ENCODE measurements around the gene LAMA3. TPM values are rescaled to one million over a fixed set of nuclear protein-coding genes. Genes with fewer than 3 reads are reported as not detected.

LAMA3 gene
- total and polyA plus RNA-seq, 2 of the 13 experiments (the other 11 are each of a cell fraction or from before 2014, with no cell fraction given), result 0.45 to 2.2 TPM

DNA sequence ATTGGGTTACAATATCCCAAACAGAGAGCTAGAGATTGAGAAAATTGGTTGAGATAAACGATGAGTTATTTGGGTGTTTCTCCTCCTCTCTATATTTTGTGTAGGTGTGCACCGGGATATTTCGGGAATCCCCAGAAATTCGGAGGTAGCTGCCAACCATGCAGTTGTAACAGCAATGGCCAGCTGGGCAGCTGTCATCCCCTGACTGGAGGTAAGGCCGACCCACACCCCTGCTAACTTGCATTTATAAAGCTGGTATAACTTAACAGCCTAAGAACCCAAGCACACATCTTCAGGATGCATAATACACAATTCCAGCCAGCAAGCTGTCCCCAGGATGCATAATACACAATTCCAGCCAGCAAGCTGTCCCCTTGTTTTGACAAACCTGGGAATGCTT lies 200.7 kb downstream of the LAMA3 start:
- DNase-seq (ENCODE audit: low spot score) (no peak), FAIRE-seq (no peak), ATAC-seq (no peak)
- Histone ChIP-seq H3K9ac (ENCODE audit: insufficient read depth, low read depth, low read length) (no peak overlapping the region), H3K4me2 (ENCODE audit: low read depth, low read length) (no peak overlapping the region), H3K4me1 (ENCODE audit: insufficient read depth, low read length) (peaks cover 2% of the 10 kb centered on the region), H3K36me3 (replicated peaks in 1 of 2; ENCODE audit: control insufficient read depth in 1 of 2, insufficient read depth in 2 of 2, low read length in 2 of 2) (no peaks in the 10 kb centered on the region), H4K20me1 (ENCODE audit: insufficient read depth, low read length) (no peaks in the 10 kb centered on the region), H3K27ac (ENCODE audit: extremely low read length, insufficient read depth, low read length) (no peak overlapping the region), H2AFZ (ENCODE audit: low read length) (no peak overlapping the region), H3K79me2 (ENCODE audit: insufficient read depth, low read length) (no peaks in the 10 kb centered on the region), H3K27me3 (ENCODE audit: control insufficient read depth in 1 of 2, insufficient read depth in 2 of 2, low read length in 2 of 2) (no peaks in the 10 kb centered on the region), H3K9me3 (ENCODE audit: low read length) (no peaks in the 10 kb centered on the region), H3K4me3 (replicated peaks in 1 of 3; ENCODE audit: insufficient read depth in 1 of 3, low read depth in 2 of 3, low read length in 3 of 3) (no peak overlapping the region)
- POLR2A ChIA-PET, result no interaction called here
- in situ Hi-C loops (cut with HindIII; ENCODE audit: extremely low pct_ligation_motif_present, low pct_unique_long_range_greater_than_20kb) (no loop called here), intact Hi-C loops (cut with micrococcal nuclease; ENCODE audit: unreplicated experiment) (no loop called here)
- CTCF ChIA-PET (ENCODE audit: low intra/inter-chr PET ratio, low total read pairs), result no interaction called here
- WGBS (ENCODE audit: low lambda C conversion rate), result 63% methylated on average over 5 of the region's 5 CpGs
- no TSS peak for BruUV-seq (replicated peaks)
- no peak for TF ChIP-seq SMARCE1 (IDR thresholded peaks at IDR 0.05; ENCODE audit: borderline replicate concordance)
- TF ChIP-seq, protein P1, sequence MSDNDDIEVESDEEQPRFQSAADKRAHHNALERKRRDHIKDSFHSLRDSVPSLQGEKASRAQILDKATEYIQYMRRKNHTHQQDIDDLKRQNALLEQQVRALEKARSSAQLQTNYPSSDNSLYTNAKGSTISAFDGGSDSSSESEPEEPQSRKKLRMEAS (IDR thresholded peaks at IDR 0.05), result no peak
- TF ChIP-seq, protein P2, sequence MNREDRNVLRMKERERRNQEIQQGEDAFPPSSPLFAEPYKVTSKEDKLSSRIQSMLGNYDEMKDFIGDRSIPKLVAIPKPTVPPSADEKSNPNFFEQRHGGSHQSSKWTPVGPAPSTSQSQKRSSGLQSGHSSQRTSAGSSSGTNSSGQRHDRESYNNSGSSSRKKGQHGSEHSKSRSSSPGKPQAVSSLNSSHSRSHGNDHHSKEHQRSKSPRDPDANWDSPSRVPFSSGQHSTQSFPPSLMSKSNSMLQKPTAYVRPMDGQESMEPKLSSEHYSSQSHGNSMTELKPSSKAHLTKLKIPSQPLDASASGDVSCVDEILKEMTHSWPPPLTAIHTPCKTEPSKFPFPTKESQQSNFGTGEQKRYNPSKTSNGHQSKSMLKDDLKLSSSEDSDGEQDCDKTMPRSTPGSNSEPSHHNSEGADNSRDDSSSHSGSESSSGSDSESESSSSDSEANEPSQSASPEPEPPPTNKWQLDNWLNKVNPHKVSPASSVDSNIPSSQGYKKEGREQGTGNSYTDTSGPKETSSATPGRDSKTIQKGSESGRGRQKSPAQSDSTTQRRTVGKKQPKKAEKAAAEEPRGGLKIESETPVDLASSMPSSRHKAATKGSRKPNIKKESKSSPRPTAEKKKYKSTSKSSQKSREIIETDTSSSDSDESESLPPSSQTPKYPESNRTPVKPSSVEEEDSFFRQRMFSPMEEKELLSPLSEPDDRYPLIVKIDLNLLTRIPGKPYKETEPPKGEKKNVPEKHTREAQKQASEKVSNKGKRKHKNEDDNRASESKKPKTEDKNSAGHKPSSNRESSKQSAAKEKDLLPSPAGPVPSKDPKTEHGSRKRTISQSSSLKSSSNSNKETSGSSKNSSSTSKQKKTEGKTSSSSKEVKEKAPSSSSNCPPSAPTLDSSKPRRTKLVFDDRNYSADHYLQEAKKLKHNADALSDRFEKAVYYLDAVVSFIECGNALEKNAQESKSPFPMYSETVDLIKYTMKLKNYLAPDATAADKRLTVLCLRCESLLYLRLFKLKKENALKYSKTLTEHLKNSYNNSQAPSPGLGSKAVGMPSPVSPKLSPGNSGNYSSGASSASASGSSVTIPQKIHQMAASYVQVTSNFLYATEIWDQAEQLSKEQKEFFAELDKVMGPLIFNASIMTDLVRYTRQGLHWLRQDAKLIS (CRISPR knock-in tag; IDR thresholded peaks at IDR 0.05), result no peak
- no peak for TF ChIP-seq RORA (CRISPR knock-in tag; IDR thresholded peaks at IDR 0.05)
- TF ChIP-seq ZNF782 (CRISPR knock-in tag; IDR thresholded peaks at IDR 0.05; ENCODE audit: borderline replicate concordance), result no peak
- no peak for TF ChIP-seq ZFP36 (IDR thresholded peaks at IDR 0.05; ENCODE audit: borderline replicate concordance, low read depth, low read length, partially characterized antibody)
- no peak for TF ChIP-seq SIN3B (IDR thresholded peaks at IDR 0.05; ENCODE audit: low read length)
- TF ChIP-seq, protein P3, sequence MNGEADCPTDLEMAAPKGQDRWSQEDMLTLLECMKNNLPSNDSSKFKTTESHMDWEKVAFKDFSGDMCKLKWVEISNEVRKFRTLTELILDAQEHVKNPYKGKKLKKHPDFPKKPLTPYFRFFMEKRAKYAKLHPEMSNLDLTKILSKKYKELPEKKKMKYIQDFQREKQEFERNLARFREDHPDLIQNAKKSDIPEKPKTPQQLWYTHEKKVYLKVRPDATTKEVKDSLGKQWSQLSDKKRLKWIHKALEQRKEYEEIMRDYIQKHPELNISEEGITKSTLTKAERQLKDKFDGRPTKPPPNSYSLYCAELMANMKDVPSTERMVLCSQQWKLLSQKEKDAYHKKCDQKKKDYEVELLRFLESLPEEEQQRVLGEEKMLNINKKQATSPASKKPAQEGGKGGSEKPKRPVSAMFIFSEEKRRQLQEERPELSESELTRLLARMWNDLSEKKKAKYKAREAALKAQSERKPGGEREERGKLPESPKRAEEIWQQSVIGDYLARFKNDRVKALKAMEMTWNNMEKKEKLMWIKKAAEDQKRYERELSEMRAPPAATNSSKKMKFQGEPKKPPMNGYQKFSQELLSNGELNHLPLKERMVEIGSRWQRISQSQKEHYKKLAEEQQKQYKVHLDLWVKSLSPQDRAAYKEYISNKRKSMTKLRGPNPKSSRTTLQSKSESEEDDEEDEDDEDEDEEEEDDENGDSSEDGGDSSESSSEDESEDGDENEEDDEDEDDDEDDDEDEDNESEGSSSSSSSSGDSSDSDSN (CRISPR knock-in tag; IDR thresholded peaks at IDR 0.05), result no peak
- no peak for TF ChIP-seq ZNF589 (CRISPR knock-in tag; conservative IDR thresholded peaks at IDR 0.05)
- TF ChIP-seq, protein P4, sequence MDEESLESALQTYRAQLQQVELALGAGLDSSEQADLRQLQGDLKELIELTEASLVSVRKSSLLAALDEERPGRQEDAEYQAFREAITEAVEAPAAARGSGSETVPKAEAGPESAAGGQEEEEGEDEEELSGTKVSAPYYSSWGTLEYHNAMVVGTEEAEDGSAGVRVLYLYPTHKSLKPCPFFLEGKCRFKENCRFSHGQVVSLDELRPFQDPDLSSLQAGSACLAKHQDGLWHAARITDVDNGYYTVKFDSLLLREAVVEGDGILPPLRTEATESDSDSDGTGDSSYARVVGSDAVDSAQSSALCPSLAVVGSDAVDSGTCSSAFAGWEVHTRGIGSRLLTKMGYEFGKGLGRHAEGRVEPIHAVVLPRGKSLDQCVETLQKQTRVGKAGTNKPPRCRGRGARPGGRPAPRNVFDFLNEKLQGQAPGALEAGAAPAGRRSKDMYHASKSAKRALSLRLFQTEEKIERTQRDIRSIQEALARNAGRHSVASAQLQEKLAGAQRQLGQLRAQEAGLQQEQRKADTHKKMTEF (CRISPR knock-in tag; IDR thresholded peaks at IDR 0.05), result no peak
- no peak for TF ChIP-seq NR2F6 (IDR thresholded peaks at IDR 0.05)
- no peak for TF ChIP-seq NR2F6 (CRISPR knock-in tag; IDR thresholded peaks at IDR 0.05)
- TF ChIP-seq ZNF816 (CRISPR knock-in tag; IDR thresholded peaks at IDR 0.05; ENCODE audit: borderline replicate concordance), result no peak
- no peak for TF ChIP-seq ISX (CRISPR knock-in tag; conservative IDR thresholded peaks at IDR 0.05)
- no peak for TF ChIP-seq ZBTB3 (CRISPR knock-in tag; IDR thresholded peaks at IDR 0.05; ENCODE audit: borderline replicate concordance, low read depth)
- TF ChIP-seq NFYB (CRISPR knock-in tag; IDR thresholded peaks at IDR 0.05), result no peak
- TF ChIP-seq, protein P5, sequence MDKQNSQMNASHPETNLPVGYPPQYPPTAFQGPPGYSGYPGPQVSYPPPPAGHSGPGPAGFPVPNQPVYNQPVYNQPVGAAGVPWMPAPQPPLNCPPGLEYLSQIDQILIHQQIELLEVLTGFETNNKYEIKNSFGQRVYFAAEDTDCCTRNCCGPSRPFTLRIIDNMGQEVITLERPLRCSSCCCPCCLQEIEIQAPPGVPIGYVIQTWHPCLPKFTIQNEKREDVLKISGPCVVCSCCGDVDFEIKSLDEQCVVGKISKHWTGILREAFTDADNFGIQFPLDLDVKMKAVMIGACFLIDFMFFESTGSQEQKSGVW (CRISPR knock-in tag; IDR thresholded peaks at IDR 0.05; ENCODE audit: borderline replicate concordance), result no peak
